Peyer's patch (tissue), 4 donors: ENCODE results near the gene VRK3.

Experiments used
- CTCF ChIP-seq, 6 experiments: fragments of 450-650 bp in 4 of 6; fragments of 200-600 bp in 2 of 6; sonication (generic) in 1 of 6; IDR thresholded peaks; one replicate each; pipeline ENCODE4 v1.5.1; 2017 to 2019; ENCODE audit warnings: antibody characterized with exemption in 6 of 6, mild to moderate bottlenecking in 3 of 6, moderate library complexity in 1 of 6
- POLR2A ChIP-seq, 2 donors: fragments of 450-650 bp; IDR thresholded peaks; one replicate each; pipeline ENCODE4 v1.5.1; 2017; ENCODE audit warnings: antibody characterized with exemption in 2 of 2, mild to moderate bottlenecking in 2 of 2, moderate library complexity in 2 of 2

GRCh38 chr19:50007170-50007569 lies 18.0 kb downstream of the VRK3 start:
- no peak for TF ChIP-seq CTCF (IDR thresholded peaks at IDR 0.05)
- TF ChIP-seq POLR2A (IDR thresholded peaks at IDR 0.05): no peak
